Bronchial epithelial cell (primary cell): Measurements from ENCODE around the gene DNAJA4. TPM values are rescaled to one million over a fixed set of nuclear protein-coding genes. Genes with fewer than 3 reads are reported as not detected.

Experiments used
- DNase-seq: peaks from one replicate; pipeline ENCODE4 v3.0.0-alpha.2; 2010; ENCODE audit warnings: low read depth
- FAIRE-seq: peaks from 2 replicates; lab custom pipeline; 2011; peaks lifted over from hg19 to GRCh38; lab: Jason Lieb, UNC
- H3K27me3 ChIP-seq: 2 replicates; pipeline ENCODE4 v1.5.1; 2011; ENCODE audit warnings: low read length; ENCODE audit not compliant: control insufficient read depth, insufficient read depth
- H3K36me3 ChIP-seq: 2 replicates; pipeline ENCODE4 v1.5.1; 2011; ENCODE audit warnings: low read length; ENCODE audit not compliant: control insufficient read depth, insufficient read depth
- H3K4me3 ChIP-seq: 2 replicates; pipeline ENCODE4 v1.5.1; 2011; ENCODE audit warnings: mild to moderate bottlenecking, low read depth, low read length, control low read depth
- CTCF ChIP-seq: IDR thresholded peaks from 2 replicates; pipeline ENCODE4 v1.5.1; 2011; ENCODE audit warnings: mild to moderate bottlenecking, moderate library complexity, low read length, control low read depth, inconsistent platforms; ENCODE audit not compliant: insufficient read depth, severe bottlenecking
- total RNA-seq: library from RNA; depleted of rRNA; stranded (reverse); fragments of >200 nt; gene quantifications from 2 replicates; pipeline ENCODE4 v1.2.1, GENCODE V29; 2014

DNAJA4 gene
- total RNA-seq, 1 donor from 2014 or later: 11.1 TPM

DNA sequence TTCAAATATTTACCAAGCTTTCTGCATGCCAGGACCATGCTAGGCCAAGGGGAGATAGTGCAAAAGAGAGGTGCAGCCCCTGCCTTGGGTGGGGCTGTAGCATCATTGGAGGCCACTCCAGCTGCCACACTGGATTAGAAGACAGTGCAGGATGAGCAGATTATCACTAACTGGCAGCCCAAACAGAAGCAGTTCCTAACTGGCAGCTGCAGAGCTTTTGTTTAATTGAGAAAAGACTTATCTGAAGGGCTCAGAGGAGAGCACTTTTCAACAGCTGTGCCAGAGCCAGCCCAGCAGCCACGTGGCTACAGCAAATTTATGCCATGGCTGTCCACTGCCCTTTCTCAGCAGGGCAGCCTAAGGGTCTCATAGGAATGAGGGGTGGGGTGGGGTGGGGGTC is 16.5 kb upstream of the DNAJA4 start:
- Histone ChIP-seq H3K36me3 (no peaks in the 10 kb centered on the region), H3K27me3 (no peaks in the 10 kb centered on the region), H3K4me3 (no peak overlapping the region)
- FAIRE-seq: no peak
- no peak for TF ChIP-seq CTCF
- no peak for DNase-seq

- FAIRE-seq (no peak), DNase-seq (no peak)
- H3K4me3 ChIP-seq: no peak overlapping the region
- no peaks in the 10 kb centered on the region for H3K27me3 ChIP-seq
- no peaks in the 10 kb centered on the region for H3K36me3 ChIP-seq
- no peak for TF ChIP-seq CTCF
Observed at GRCh38 chr15:78249131-78249530, 15.2 kb upstream of the DNAJA4 start.

DNA sequence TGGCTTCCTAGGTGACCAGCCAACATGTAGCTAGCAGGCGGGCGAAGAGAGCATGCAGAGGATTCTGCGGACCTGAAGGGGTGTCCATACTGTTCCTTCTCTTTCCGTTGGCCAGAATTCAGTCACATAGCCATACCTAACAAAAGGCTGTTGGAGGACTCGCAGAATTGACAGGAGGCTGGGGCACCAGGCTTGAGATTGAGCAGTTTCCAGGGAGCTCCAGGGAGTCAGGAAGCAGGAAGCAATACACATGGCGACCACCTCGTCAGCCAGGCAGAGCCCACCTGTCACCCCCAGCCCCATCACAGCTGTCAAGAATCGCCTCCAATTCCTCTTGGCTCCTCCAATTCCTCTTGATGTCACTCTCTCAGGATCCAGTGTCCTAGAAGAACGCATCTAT is 13.2 kb upstream of the DNAJA4 start:
- Histone ChIP-seq H3K4me3 (no peak overlapping the region), H3K36me3 (no peaks in the 10 kb centered on the region), H3K27me3 (no peaks in the 10 kb centered on the region)
- no peak for DNase-seq
- TF ChIP-seq CTCF: no peak
- FAIRE-seq: no peak

GRCh38 chr15:78255421-78256043 is 8.8 kb upstream of the DNAJA4 start:
- DNase-seq (no peak), FAIRE-seq (no peak)
- no peak for TF ChIP-seq CTCF
- no peaks in the 10 kb centered on the region for H3K36me3 ChIP-seq
- H3K27me3 ChIP-seq: no peaks in the 10 kb centered on the region
- H3K4me3 ChIP-seq: no peak overlapping the region

DNA sequence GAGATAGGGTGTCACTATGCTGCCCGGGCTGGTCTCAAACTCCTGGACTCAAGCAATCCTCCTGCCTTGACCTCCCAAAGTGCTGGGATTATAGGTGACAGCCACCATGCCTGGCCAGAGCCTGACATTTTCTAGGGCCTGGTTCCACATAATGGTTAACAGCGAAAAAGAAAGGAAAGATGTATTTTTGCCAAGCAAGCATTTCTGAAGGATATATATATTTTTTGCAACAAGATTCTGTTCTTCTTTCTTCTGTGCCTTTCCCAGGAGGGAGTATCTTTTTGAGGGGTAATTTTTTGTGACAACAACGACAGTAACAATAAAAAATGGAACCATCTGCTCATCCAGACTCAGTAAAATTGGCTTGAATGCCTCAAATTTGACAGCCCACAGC is 8.3 kb upstream of the DNAJA4 start:
- FAIRE-seq (no peak), DNase-seq (no peak)
- no peak for TF ChIP-seq CTCF
- Histone ChIP-seq H3K27me3 (no peaks in the 10 kb centered on the region), H3K4me3 (no peak overlapping the region), H3K36me3 (no peaks in the 10 kb centered on the region)

- no peaks in the 10 kb centered on the region for H3K27me3 ChIP-seq
- FAIRE-seq: no peak
- no peak for TF ChIP-seq CTCF
Observed at GRCh38 chr15:78257681-78258080, 6.7 kb upstream of the DNAJA4 start.

More at GRCh38 chr15:78257681-78258080, 6.7 kb upstream of the DNAJA4 start:
- H3K4me3 ChIP-seq: no peak overlapping the region
- no peak for DNase-seq
- H3K36me3 ChIP-seq: no peaks in the 10 kb centered on the region
